Stimulated activated CD4-positive, alpha-beta T cell treated with anti-CD3 and anti-CD28 coated beads, TNF-alpha, amount 100 ng/mL, for 4 hours (primary cell): ENCODE measurements around the gene ITSN1.
"Not testable (repeated sequence)": the region's sequence is repeated elsewhere in the genome, so short reads cannot be mapped to it uniquely, and the experiment has no call there.

Source experiments
- DNase-seq, 3 experiments: peaks; one replicate each; pipeline ENCODE4 v3.0.0-alpha.2; 2020; ENCODE audit warnings: low read depth in 3 of 3

The ITSN1 gene

DNA sequence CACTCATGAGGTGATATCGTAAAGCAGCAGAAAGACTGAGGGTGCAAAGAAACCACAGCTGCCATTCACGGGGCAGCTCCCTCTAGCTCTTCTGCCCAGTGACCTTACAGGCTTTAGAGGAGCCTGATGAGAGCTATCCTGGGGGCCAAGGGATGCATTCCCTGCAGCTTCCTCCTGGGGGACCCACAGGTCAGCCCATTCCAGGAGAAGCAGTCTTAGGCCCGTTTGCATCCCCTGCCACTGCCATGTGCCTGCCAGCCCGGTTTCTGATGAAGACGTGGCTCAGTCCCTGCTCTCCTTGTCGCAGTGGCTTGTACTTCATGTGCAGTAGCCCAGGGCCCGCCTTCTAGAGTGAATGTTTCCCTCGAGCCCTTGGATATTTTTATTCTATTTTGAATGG is 250.6 kb downstream of the ITSN1 start:
- no peak for DNase-seq

- DNase-seq: no peak
Measured at GRCh38 chr21:33893917-33894316, 251.6 kb downstream of the ITSN1 start.

DNA sequence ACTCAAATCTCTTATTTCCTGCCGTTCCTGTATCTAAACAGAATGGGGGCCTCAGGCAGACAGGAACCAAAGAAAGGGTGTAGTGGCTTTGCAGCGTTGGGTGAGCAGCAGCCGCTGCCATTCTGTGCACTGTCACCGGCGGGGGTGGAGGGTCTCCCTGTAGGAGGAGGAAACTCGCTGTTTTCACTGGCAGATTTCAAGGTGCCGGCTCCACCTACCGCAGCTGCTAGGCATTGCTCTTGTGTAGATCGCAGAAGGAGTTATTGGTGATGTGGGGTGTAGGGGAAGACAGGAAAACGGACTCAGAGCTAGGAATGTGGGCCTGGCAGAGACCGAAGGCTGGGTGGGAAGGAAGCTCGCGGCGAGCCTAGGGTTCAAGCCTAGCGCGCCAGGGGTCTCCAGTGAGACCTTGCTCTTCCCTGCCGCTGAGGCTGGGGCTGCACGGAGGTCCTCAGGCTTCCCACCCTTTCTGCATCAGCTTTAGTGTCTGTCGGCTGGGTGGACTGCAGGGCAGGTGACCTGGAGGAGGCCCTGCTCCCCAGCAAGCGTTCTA is 252.5 kb downstream of the ITSN1 start:
- DNase-seq: peak; percentile 35 to 60 (median 45)

DNA sequence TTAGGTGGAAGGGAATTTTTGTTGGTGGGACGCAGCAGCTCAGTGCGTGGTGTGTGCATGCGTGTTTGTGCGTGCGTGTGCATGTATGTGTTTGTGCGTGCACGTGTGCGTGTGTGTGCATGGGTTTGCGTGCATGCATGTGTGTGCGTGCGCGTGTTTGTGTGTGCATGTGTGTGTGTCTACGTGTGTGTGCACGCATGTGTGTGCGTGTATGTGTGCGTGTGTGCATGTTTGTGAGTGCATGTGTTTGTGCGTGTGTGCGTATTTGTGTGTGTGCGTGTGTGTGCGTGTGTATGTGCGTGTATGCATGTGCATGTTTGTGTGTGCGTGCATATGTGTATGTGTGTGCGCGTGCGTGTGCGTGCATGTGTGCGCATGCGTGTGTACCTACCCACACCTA is 253.1 kb downstream of the ITSN1 start:
- DNase-seq: no peak

GRCh38 chr21:33896691-33897090 is 254.4 kb downstream of the ITSN1 start:
- no peak for DNase-seq

GRCh38 chr21:33897098-33897497 is 254.8 kb downstream of the ITSN1 start:
- no peak for DNase-seq

- DNase-seq: no peak
Measured at GRCh38 chr21:33897739-33898138, 255.4 kb downstream of the ITSN1 start.

GRCh38 chr21:33898586-33898985 is 256.3 kb downstream of the ITSN1 start:
- no peak for DNase-seq

DNA sequence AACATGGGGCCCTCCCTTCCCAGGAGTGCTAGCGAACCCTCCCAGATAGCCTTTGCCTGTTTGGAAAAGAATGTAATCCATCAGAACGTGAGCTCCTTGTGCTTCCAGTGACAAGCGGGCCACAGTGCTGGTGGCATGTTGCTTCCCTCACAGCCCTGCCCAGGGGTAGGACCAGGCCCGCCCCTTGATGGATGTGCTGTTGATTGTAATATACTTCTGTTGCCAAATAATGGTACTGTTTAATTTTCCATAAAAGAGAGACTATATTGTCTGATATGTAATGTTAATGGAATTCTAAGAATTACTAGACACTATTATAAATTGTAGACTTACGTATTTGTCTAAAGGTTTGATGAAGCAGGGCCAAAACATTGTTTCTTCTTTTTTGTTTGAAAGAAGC is 256.9 kb downstream of the ITSN1 start:
- no peak for DNase-seq

DNA sequence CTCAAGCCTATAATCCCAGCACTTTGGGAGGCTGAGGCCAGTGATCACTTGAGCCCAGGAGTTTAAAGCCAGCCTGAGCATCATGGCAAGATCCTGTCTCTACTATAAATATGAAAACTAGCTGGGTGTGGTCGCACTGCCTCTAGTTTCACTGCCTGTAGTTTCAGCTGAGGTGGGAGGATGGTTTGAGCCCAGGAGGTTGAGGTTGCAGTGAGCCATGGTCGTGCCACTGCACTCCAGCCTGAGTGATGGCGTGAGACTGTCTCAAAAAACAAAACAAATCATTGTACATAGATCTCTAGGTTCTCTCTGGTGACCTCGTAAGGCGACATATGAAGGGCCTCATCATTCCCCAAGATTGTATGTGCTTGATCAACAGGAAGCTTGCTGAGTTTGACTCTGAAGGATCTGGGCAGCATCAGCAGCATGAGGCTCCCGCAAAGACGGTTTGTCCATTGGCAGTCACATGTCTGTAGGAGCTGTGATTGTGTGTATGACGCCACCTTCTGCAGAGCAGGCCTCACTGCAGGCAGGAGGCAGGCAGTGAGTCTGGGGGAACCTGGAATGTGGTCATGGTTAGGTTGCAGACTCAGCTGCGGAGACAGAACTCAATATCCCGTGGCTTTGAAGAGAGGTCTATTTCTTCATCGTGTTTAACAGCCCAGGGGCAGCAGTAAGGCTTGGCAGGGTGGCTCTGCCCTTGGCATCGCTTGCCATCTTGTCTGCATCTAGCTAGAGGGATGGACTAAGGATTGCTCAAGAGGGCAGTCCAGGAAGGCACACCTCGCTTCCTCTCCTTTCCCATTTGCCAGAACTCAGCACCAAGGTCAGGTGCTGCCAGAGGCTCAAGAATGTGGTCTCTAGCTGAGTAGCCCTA is 259.3 kb downstream of the ITSN1 start:
- DNase-seq: no peak

DNA sequence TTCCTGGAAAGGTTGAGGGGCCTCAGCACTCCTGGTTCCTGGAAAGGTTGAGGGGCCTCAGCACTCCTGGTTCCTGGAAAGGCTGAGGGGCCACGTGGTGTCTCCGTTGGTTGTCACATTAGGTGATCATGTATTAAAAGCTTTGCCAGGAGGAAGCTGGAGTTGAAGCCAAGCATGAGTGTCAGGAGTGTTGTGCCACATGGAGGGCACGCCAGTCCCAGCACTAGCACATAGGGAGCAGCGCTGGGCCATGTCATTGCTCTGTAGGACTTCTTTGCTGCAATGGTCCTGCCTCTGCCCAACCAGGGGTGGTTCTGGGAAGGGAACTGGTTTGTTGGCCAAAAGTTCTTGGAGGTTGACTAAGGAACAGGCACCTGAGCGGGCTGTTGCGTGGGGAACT is 260.0 kb downstream of the ITSN1 start:
- no peak for DNase-seq

- DNase-seq: no peak
Measured at GRCh38 chr21:33904041-33904440, 261.7 kb downstream of the ITSN1 start.

DNA sequence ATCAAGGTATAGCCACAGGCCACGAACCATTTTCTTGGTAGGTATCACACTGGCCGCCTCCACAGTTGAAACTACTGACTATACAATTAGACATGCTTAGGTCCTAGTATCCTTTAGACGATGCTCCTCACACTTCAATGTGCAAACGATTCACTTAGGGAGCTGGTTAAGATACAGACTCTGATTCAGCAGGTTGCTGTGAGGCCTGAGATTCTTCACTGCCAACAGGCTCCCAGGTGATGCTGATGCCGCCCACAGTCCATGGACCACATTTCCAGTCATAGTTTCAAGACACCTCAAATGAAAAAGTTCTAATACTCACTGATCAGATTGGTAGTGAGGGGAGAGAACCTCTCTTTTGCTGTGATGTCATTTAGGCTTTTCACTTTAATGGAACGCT is 266.5 kb downstream of the ITSN1 start:
- no peak for DNase-seq

DNA sequence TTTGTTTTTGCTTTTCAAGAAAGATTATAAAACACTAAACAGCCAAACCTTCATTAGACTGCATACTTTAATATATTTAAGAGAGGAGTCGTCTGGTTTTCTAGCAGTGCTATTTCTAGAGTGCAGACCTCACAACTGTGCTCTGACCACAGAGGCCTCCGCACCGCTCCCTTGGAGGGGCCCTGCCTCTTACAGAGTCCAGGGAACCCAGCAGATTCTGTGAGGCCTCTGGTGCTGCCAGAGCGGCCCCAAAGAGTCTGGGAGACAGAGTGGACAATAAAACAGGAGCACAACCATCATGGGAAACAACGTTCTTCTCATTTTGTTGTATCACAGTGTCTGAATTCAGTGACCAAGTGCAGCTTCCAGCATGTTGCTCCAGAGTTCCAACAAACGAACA is 267.5 kb downstream of the ITSN1 start:
- DNase-seq: no peak

- DNase-seq: no peak
Measured at GRCh38 chr21:33914188-33914587, 271.9 kb downstream of the ITSN1 start.

GRCh38 chr21:33915368-33916199 is 273.3 kb downstream of the ITSN1 start, which contains the start of gene ATP5PO:
ATP5PO (minus strand) TSS chr21:33915804; CDS start chr21:33915763, 41 bp downstream.
- peak; percentile 87 to 95 (median 93) for DNase-seq

DNA sequence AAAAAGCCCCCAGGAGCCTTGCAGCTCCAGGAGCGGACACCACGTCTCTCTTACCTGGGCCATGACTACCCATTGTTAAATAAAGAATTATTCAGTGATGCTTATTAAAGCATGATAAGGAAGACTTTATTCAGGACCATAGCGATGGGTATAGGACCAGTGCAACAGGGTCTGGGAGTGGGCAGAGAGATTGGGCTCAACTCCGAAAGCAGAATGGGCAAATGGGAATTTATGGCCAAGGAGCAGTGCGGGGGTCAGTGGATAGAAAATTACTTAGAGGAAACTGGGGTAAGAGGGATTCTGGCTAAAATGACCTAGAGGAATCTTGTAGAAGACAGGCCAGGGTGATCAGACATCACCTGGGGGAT is 273.9 kb downstream of the ITSN1 start:
- DNase-seq: no peak

GRCh38 chr21:33917421-33917820 is 275.1 kb downstream of the ITSN1 start:
- no peak for DNase-seq

GRCh38 chr21:33924079-33924765 is 281.9 kb downstream of the ITSN1 start:
- peak; percentile 73 to 88 (median 87) for DNase-seq

GRCh38 chr21:33924766-33925100 is 282.4 kb downstream of the ITSN1 start:
- no peak for DNase-seq

DNA sequence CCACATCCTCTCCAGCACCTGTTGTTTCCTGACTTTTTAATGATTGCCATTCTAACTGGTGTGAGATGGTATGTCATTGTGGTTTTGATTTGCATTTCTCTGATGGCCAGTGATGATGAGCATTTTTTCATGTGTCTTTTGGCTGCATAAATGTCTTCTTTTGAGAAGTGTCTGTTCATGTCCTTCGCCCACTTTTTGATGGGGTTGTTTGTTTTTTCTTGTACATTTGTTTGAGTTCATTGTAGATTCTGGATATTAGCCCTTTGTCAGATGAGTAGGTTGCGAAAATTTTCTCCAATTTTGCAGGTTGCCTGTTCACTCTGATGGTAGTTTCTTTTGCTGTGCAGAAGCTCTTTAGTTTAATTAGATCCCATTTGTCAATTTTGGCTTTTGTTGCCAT is 283.9 kb downstream of the ITSN1 start:
- not testable (repeated sequence) for DNase-seq
